GM21717 (cell line): Measurements from ENCODE around the gene SORL1-AS1.

Experiments used
- ATAC-seq: cut with Tn5 transposase; IDR thresholded peaks from one replicate; pipeline ENCODE4 v1.9.1; 2021; ENCODE audit warnings: mild to moderate bottlenecking, moderate library complexity; ENCODE audit not compliant: unreplicated experiment

The SORL1-AS1 gene

DNA sequence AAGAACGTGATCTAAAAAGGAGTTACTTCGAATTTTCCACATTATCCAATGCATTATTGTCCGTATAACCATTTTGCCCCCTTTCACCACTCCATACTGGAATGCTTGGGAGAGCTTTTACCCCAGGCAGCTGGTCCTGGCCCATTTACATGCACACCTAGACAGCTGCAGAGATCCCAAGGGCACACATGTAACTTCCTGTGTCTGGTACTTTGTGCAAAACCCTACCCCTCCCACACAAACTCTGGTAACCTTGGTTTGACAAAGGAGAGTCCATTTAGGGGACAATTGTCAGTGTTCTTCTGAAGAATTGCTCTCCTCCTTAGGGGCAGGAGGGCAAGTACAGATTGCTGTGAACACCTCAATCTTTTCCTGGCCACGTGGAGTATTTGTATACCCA, 58.0 kb downstream of the SORL1-AS1 start:
- ATAC-seq, result no peak

DNA sequence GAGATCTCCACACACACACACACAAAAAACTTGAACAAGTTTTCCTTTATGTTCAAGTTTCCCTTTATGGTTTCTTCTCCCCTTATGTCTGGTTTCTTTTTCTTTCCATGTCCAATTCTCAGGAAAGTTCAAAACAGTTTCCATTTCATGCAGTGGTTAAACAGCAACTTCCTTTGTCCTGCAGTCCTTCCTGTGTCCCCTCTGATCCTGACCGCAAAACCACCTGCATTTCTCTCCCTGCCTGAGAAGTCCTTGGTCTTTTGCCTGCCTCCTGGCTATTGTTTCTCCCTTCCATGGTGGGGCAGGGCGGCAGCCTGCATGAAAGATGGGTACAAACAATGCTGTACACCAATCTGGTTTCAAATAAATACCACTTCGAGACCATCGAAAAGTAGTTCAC, 58.9 kb downstream of the SORL1-AS1 start:
- no peak for ATAC-seq

DNA sequence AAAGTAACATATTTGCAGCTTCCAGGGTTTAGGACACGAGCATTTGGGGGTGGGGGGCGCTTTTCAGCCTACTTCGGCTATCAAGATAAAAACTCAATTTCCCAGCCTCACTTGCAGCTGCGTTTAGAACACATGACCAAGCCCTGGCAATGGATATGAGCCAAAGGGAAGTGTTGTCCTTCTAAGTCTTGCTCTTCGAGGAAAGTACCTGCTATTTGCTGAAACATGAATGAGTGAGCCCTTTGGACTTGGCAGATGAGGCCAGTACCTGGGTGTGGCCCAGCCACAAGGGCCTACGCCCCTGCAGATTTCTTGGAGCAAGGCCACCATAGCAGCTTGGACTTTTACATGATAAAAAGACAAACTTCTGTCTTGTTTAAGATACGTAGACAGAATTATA, 60.9 kb downstream of the SORL1-AS1 start:
- no peak for ATAC-seq

DNA sequence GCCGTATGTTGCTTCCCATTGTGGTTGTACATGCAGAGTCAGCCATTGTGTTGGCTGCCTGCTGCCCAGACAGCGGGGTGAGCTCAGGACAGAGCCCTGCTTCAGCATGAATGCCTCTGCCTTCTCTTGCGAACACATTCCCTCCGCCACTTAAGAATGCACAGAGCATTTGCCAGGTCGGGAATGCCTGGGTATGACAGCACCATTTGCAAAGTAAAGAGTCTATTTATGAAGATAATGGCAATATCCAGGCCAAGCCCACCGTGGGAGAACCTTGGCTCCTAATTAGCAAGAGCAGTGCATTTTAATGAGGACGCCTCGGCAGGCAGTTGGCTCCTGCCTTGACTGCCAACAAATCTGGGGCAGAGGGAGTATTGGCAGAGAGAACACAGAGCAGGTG, 63.1 kb downstream of the SORL1-AS1 start:
- ATAC-seq, result no peak
